ENCODE measurements around the gene CCDC188.

CCDC188 gene

DNA sequence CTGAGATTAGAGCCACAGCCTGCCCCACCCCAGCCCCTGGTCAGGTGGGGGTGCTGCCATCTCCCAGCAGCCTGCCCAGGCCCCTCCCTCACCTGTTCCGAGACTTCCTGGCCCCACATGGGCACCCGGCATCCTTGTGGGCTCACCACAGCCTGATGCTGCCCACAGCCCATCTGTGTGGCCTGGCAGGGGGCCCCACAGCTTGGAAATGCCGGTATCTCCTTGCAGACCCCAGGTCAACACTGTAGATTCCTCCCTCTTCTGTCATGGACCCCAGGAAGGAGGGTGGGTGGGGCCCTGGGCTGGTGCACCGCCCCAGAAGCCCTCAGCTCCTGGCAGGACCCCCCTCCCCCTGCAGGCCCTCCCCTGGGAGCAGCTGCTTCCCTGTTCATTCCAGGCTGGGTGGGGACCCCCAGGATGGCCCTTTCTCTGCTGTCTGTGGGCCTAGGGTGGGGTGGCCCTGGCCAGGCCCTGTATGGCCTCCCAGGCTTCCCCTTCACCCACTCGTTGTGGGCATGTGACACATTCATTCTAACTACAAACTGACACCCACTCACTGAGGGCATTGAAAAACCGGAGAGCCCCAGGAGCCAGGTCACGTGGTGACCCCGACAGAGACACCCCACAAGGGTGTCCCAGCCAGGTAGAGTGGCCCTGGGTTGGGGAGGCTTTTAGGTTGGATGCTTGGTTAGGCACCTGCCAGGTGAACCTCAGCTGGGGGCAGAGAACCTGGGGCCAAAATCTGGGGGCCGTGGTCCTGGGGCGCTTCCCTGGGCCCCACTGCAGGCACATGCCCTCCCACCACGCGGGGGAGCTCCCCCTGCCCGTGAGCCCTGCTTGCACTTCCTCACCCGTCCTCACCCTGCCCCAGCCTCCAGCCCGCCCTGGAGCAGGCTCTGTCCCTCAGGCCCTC, 44.1 kb upstream of the CCDC188 start:
- Histone ChIP-seq H3K9ac (ENCODE audit: low read length) (no peak overlapping the region), H3K27ac (ENCODE audit: low read depth, low read length, poor library complexity, severe bottlenecking) (no peak overlapping the region), H4K20me1 (ENCODE audit: insufficient read depth, low read length) (no peaks in the 10 kb centered on the region), H3K4me2 (ENCODE audit: low read length) (no peak overlapping the region), H3K27me3 (ENCODE audit: insufficient read depth, low read length) (peaks cover 4% of the 10 kb centered on the region; the same call in 1 of the 2 replicates), H3F3A (ENCODE audit: insufficient read depth, low read length) (no peaks in the 10 kb centered on the region), H3K4me1 (ENCODE audit: insufficient read depth, low read length, severe bottlenecking) (no peaks in the 10 kb centered on the region), H3K36me3 (ENCODE audit: insufficient read depth, low read length) (no peaks in the 10 kb centered on the region), H2AFZ (ENCODE audit: low read length) (no peak overlapping the region), H3K79me2 (ENCODE audit: insufficient read depth, low read length) (no peaks in the 10 kb centered on the region), H3K4me3 (ENCODE audit: low read depth, low read length, poor library complexity, severe bottlenecking) (no peak overlapping the region), H3K9me3 (ENCODE audit: low read length) (no peaks in the 10 kb centered on the region), H3K9me2 (ENCODE audit: low read depth, low read length) (no peaks in the 10 kb centered on the region)
- TF ChIP-seq, protein P1, sequence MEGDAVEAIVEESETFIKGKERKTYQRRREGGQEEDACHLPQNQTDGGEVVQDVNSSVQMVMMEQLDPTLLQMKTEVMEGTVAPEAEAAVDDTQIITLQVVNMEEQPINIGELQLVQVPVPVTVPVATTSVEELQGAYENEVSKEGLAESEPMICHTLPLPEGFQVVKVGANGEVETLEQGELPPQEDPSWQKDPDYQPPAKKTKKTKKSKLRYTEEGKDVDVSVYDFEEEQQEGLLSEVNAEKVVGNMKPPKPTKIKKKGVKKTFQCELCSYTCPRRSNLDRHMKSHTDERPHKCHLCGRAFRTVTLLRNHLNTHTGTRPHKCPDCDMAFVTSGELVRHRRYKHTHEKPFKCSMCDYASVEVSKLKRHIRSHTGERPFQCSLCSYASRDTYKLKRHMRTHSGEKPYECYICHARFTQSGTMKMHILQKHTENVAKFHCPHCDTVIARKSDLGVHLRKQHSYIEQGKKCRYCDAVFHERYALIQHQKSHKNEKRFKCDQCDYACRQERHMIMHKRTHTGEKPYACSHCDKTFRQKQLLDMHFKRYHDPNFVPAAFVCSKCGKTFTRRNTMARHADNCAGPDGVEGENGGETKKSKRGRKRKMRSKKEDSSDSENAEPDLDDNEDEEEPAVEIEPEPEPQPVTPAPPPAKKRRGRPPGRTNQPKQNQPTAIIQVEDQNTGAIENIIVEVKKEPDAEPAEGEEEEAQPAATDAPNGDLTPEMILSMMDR (IDR thresholded peaks at IDR 0.05; ENCODE audit: low read length): no peak
- TF ChIP-seq EZH2 (IDR thresholded peaks at IDR 0.05; ENCODE audit: borderline replicate concordance, low read length): no peak

DNA sequence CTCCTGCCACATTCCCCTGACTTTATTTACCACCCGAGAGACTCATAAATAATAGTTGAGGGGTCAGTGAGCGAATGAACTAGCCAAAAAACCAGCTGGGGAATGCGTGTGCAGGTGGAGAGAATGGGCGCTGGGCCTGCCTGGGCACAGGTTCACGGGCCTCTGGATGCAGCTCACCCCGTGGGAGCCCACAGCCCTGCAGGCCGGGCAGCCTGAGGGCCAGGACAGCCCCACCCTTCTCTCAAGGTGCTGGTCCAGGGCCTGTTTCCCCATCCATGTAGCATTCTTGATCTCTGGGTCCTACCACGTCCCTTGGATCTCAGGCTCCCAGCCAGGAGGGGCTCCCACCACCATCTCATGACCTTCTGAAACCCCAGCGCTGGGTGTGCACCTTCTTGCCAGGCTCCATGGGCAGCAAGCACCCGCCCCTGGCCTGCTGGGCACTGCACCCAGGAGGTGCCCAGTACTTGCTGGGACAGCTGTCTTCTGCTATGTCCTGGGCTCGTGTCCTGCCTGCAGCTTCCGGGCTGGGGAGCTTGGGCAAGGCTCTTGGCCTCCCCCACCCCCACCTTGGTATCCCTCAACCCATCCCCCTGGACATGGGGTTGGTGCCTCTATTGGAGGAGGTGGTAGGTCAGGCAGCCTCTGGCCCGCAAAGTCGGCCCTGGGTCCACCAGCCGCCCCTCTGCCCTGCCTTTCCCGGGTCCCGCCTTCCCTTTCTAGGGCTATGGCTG, 43.1 kb upstream of the CCDC188 start:
- Histone ChIP-seq H3K4me3 (ENCODE audit: low read depth, low read length, poor library complexity, severe bottlenecking) (no peak overlapping the region), H3K9me2 (ENCODE audit: low read depth, low read length) (no peaks in the 10 kb centered on the region), H3K9me3 (ENCODE audit: low read length) (no peaks in the 10 kb centered on the region), H3K9ac (ENCODE audit: low read length) (no peak overlapping the region), H3K27ac (ENCODE audit: low read depth, low read length, poor library complexity, severe bottlenecking) (no peak overlapping the region), H4K20me1 (ENCODE audit: insufficient read depth, low read length) (no peaks in the 10 kb centered on the region), H3K4me2 (ENCODE audit: low read length) (no peak overlapping the region), H2AFZ (ENCODE audit: low read length) (no peak overlapping the region), H3K4me1 (ENCODE audit: insufficient read depth, low read length, severe bottlenecking) (no peaks in the 10 kb centered on the region), H3F3A (ENCODE audit: insufficient read depth, low read length) (no peaks in the 10 kb centered on the region), H3K27me3 (ENCODE audit: insufficient read depth, low read length) (peaks cover 4% of the 10 kb centered on the region; the same call in 1 of the 2 replicates), H3K36me3 (ENCODE audit: insufficient read depth, low read length) (no peaks in the 10 kb centered on the region), H3K79me2 (ENCODE audit: insufficient read depth, low read length) (no peaks in the 10 kb centered on the region)
- TF ChIP-seq EZH2 (IDR thresholded peaks at IDR 0.05; ENCODE audit: borderline replicate concordance, low read length): no peak

DNA sequence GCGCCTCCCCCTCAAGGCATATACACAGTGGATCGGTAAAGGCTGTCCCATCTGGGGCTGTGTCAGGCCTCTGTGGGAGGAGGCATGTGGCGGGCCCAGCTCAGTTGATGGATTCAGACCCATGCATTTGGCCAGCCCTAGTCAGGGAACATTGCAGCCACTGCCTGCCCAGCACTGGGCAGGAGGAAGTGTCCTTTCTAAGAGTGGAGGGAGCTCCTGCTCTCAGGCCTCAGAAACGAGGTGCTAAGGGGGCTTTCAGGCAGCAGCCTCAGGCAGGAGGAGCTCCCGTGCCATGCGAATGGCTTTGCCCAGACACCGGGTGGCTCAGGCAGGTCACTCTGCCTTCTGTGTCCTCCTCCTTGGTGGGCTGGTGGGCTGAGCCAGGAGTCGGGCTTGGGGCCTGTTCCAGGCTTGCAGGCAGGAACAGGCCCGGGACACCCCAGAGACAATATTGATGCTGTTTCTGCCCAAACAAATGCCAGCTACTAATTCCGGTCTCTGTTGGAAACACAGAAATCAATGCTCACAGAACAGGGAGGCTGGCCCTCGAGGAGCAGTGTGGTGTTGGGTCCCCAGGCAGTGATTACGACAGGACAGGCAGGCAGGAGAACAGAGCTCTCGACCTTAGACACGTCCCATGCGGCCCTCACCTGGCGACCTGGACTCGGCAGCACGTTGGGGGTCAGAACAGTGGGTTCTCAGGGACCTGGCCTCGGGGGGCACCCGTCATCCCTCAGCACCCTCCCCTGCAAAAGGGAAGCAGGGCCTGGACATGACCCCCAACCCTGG, 42.3 kb upstream of the CCDC188 start:
- Histone ChIP-seq H3K4me1 (ENCODE audit: insufficient read depth, low read length, severe bottlenecking) (no peaks in the 10 kb centered on the region), H3F3A (ENCODE audit: insufficient read depth, low read length) (no peaks in the 10 kb centered on the region), H4K20me1 (ENCODE audit: insufficient read depth, low read length) (no peaks in the 10 kb centered on the region), H3K27me3 (ENCODE audit: insufficient read depth, low read length) (0 out of 2 replicates have a peak, but pooled peaks cover 4% of the 10 kb centered on the region), H3K9me2 (ENCODE audit: low read depth, low read length) (no peaks in the 10 kb centered on the region), H3K4me2 (ENCODE audit: low read length) (no peak overlapping the region), H3K9me3 (ENCODE audit: low read length) (no peaks in the 10 kb centered on the region), H3K79me2 (ENCODE audit: insufficient read depth, low read length) (no peaks in the 10 kb centered on the region), H3K9ac (ENCODE audit: low read length) (no peak overlapping the region), H3K27ac (ENCODE audit: low read depth, low read length, poor library complexity, severe bottlenecking) (no peak overlapping the region), H2AFZ (ENCODE audit: low read length) (no peak overlapping the region), H3K4me3 (ENCODE audit: low read depth, low read length, poor library complexity, severe bottlenecking) (no peak overlapping the region), H3K36me3 (ENCODE audit: insufficient read depth, low read length) (no peaks in the 10 kb centered on the region)
- TF ChIP-seq EZH2 (IDR thresholded peaks at IDR 0.05; ENCODE audit: borderline replicate concordance, low read length): no peak
- TF ChIP-seq, protein P1 (IDR thresholded peaks at IDR 0.05; ENCODE audit: low read length): no peak

Measured in OCI-LY1 (cell line).